LNCAP (cell line): ENCODE results near the gene B3GNT9.

Source experiments
- TF ChIP-seq, protein P1 (sequence below): fragments of 450-650 bp; IDR thresholded peaks from 2 replicates; pipeline ENCODE4 v1.5.1; 2017; ENCODE audit warnings: mild to moderate bottlenecking

B3GNT9 gene

DNA sequence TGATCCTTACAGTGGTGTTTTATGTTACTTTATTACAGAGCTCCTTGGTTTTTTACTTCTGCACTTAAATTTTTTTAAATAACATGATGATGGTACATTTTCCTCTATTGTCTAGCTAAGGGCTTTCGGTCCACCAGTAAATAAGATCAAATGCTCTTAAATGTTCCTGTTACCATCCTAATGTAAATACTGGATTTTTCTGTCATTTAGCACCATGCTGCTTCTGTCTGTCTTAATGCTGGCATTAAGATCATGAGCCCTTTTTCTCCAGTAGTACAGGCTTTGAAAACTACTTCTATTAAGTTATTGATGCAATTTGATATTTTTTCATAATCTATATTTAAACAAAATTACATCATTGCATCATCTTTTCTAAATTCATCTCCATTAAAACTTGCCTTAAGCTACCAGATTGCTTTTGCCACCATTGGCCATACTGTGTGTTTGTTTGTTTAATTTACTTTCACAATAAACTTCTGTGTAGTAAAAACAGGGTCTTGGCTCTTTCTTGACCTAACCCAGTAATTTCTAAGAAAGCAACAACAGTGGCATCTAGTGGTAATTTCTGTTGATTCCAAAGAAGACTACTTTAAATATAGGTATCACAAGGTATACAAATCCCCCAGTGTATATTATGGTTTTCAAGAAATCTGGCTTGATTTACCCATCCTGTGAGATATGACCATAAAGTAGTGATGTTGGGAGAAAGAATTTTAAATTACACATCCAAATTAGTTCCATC is 50.1 kb downstream of the B3GNT9 start:
- TF ChIP-seq, protein P1, sequence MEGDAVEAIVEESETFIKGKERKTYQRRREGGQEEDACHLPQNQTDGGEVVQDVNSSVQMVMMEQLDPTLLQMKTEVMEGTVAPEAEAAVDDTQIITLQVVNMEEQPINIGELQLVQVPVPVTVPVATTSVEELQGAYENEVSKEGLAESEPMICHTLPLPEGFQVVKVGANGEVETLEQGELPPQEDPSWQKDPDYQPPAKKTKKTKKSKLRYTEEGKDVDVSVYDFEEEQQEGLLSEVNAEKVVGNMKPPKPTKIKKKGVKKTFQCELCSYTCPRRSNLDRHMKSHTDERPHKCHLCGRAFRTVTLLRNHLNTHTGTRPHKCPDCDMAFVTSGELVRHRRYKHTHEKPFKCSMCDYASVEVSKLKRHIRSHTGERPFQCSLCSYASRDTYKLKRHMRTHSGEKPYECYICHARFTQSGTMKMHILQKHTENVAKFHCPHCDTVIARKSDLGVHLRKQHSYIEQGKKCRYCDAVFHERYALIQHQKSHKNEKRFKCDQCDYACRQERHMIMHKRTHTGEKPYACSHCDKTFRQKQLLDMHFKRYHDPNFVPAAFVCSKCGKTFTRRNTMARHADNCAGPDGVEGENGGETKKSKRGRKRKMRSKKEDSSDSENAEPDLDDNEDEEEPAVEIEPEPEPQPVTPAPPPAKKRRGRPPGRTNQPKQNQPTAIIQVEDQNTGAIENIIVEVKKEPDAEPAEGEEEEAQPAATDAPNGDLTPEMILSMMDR, result peak; percentile 44; the same call in 1 of the 2 replicates

DNA sequence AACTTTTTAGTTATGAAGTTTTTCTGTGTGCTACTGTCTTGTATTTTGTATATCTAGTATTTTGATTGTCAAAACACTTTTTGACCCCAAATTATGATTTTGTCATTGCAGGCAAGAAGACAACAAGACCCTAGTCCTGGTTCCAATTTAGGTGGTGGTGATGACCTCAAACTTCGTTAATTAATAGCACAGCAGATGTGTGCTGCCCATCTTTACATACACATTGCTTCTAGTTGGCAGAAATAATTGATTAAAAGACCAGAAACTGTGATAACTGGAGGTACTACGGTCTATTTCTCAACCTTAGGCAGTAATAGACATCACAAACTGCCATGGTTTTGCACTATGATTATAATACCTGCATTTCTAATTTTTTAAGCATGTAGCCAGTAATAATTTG is 52.2 kb downstream of the B3GNT9 start:
- TF ChIP-seq, protein P1, result no peak
